K562 (cell line): ENCODE results near the gene SOAT2. TPM values are rescaled to one million over a fixed set of nuclear protein-coding genes. Genes with fewer than 3 reads are reported as not detected.
A peak's percentile ranks its signal among the peaks of the same experiment; 100 is the strongest.

Experiments used
- ATAC-seq: fragments of 200-7000 bp; cut with Tn5 transposase; 3 replicates; pipeline ENCODE4 v1.9.1; 2020; ENCODE audit warnings: moderate library complexity
- BruUV-seq: library from RNA; stranded (reverse); fragments of 400-500 nt; replicated peaks from 2 replicates; lab custom pipeline; 2021; lab: Mats Ljungman, UMichigan
- CTCF ChIA-PET: fragments of 300-600 bp; formaldehyde crosslinking; extraction: SDS; loops from one replicate; lab custom pipeline; 2021; ENCODE audit warnings: low intra/inter-chr PET ratio; lab: Yijun Ruan, JAX
- POLR2A ChIA-PET: fragments of 300-600, 350-650 bp; sonication (Branson Sonifier 250); formaldehyde crosslinking; extraction: SDS; loops from one replicate; lab custom pipeline; 2021; ENCODE audit warnings: antibody characterized with exemption, inconsistent platforms; lab: Yijun Ruan, JAX
- DNase-seq, 4 experiments: peaks; one replicate each; pipeline versions ENCODE4 v3.0.0 to v3.0.0-alpha.2; 2011 to 2018; ENCODE audit warnings: low spot score in 3 of 4, mixed read lengths in 3 of 4; ENCODE audit errors: extremely low read depth in 1 of 4
- FAIRE-seq: peaks from 2 replicates; lab custom pipeline; 2011; peaks lifted over from hg19 to GRCh38; lab: Jason Lieb, UNC
- H2AFZ ChIP-seq: 2 replicates; pipeline ENCODE4 v1.6.0; 2011; ENCODE audit warnings: low read depth, low read length, control low read depth, inconsistent platforms
- H3K27ac ChIP-seq: fragments of 200-600 bp; 3 replicates; pipeline ENCODE4 v1.8.0; 2011; ENCODE audit warnings: low read depth, mild to moderate bottlenecking, control low read depth, inconsistent platforms, low read length, moderate library complexity, mixed read lengths; ENCODE audit errors: extremely low read depth
- H3K27me3 ChIP-seq, 2 experiments: fragments of 300-600 bp in 1 of 2; 2 replicates in 1 of 2; 3 replicates in 1 of 2; pipeline versions ENCODE4 v1.6.0 to v1.8.0; 2011; ENCODE audit warnings: inconsistent platforms in 2 of 2, low read length in 2 of 2, mild to moderate bottlenecking in 1 of 2, mixed read lengths in 1 of 2, moderate library complexity in 1 of 2; ENCODE audit not compliant: control insufficient read depth in 2 of 2, insufficient read depth in 2 of 2
- H3K36me3 ChIP-seq: fragments of 300-600 bp; 3 replicates; pipeline ENCODE4 v1.8.0; 2011; ENCODE audit warnings: mild to moderate bottlenecking, low read length, inconsistent platforms; ENCODE audit not compliant: control insufficient read depth, insufficient read depth
- H3K4me1 ChIP-seq, 2 experiments: fragments of 200-600 bp in 1 of 2; replicated peaks in 1 of 2; 2 replicates in 1 of 2; 3 replicates in 1 of 2; pipeline versions ENCODE4 v1.5.1 to v1.8.0; 2011; ENCODE audit warnings: inconsistent platforms in 2 of 2, low read length in 2 of 2, mild to moderate bottlenecking in 1 of 2, mixed read lengths in 1 of 2, moderate library complexity in 1 of 2; ENCODE audit not compliant: control insufficient read depth in 2 of 2, insufficient read depth in 2 of 2
- H3K4me2 ChIP-seq: 2 replicates; pipeline ENCODE4 v1.6.1; 2011; ENCODE audit warnings: low read length, control low read depth, inconsistent platforms, mixed read lengths; ENCODE audit not compliant: insufficient read depth
- H3K4me3 ChIP-seq: fragments of 200-600 bp; sonication (generic), shearing (Covaris generic); 2 replicates; pipeline ENCODE4 v1.5.1; 2016; ENCODE audit warnings: control low read depth, inconsistent platforms
- H3K79me2 ChIP-seq: fragments of 200-600 bp; 3 replicates; pipeline ENCODE4 v1.8.0; 2011; ENCODE audit warnings: low read length, inconsistent platforms; ENCODE audit not compliant: control insufficient read depth, insufficient read depth
- H3K9ac ChIP-seq, 2 experiments: 2 replicates each; pipeline versions ENCODE4 v1.6.0 to v1.6.1; 2011; ENCODE audit warnings: low read depth in 2 of 2, low read length in 2 of 2, control low read depth in 1 of 2, inconsistent platforms in 1 of 2, mild to moderate bottlenecking in 1 of 2, mixed read lengths in 1 of 2; ENCODE audit not compliant: insufficient read depth in 1 of 2
- H3K9me1 ChIP-seq: one replicate; pipeline ENCODE4 v1.6.0; 2011; ENCODE audit warnings: inconsistent platforms, mild to moderate bottlenecking, low read length, moderate library complexity; ENCODE audit not compliant: control insufficient read depth, insufficient read depth
- H3K9me3 ChIP-seq: replicated peaks from 2 replicates; pipeline ENCODE4 v1.5.1; 2011; ENCODE audit warnings: low read depth, low read length, inconsistent platforms; ENCODE audit not compliant: control insufficient read depth, insufficient read depth
- H4K20me1 ChIP-seq: replicated peaks from 2 replicates; pipeline ENCODE4 v1.6.1; 2011; ENCODE audit warnings: low read length, inconsistent platforms, mixed read lengths; ENCODE audit not compliant: control insufficient read depth, insufficient read depth
- RBM39 ChIP-seq: fragments of 200-400 bp; formaldehyde crosslinking; optimal IDR thresholded peaks from 2 replicates; pipeline ENCODE3; 2018; ENCODE audit warnings: low read depth, low read length
- ZNF655 ChIP-seq: fragments of 250-450 bp; sonication (Bioruptor Pico); IDR thresholded peaks from 2 replicates; pipeline ENCODE4 v1.5.0; 2021
- WGBS: fragments of 100-300 bp; shearing (Covaris generic); methylation state at CpG from one replicate; pipeline ENCODE4 v1.1.6; 2016; ENCODE audit warnings: low coverage, mixed read lengths; ENCODE audit not compliant: insufficient coverage; ENCODE audit errors: missing lambda C conversion rate; 5-methylcytosine and 5-hydroxymethylcytosine counted together
- in situ Hi-C: fragments of 300-500 bp; cut with MboI; formaldehyde crosslinking; loops from 4 replicates; pipeline ENCODE4 v1.15.0; 2018; ENCODE audit warnings: inconsistent platforms, mixed read lengths
- intact Hi-C: fragments of 100-400 bp; cut with micrococcal nuclease; formaldehyde crosslinking; loops from 2 replicates; pipeline ENCODE4 v1.14.2; 2022
- polyA plus RNA-seq, 8 experiments: library from polyadenylated mRNA; depleted of rRNA in 4 of 8; stranded (reverse) in 5 of 8; unstranded in 3 of 8; fragments of >200 nt; fragmentation: Nextera tagmentation in 2 of 8; fragmentation: Illumina TruSeq in 1 of 8; extraction: Ambion mirVana in 2 of 8; extraction: Trizol in 1 of 8; gene quantifications; 2 replicates each; pipeline versions ENCODE4 v1.2.1 to v1.2.3, GENCODE V29; 2011 to 2014; ENCODE audit warnings: inconsistent platforms in 1 of 8, missing spikeins in 1 of 8
- total RNA-seq, 7 experiments: library from RNA; depleted of rRNA in 6 of 7; stranded (reverse); fragments of >200 nt in 6 of 7; fragmentation: Illumina TruSeq in 2 of 7; extraction: Trizol in 2 of 7; gene quantifications; 2 replicates each; pipeline versions ENCODE4 v1.2.1 to v1.2.3, GENCODE V29; 2011 to 2021; ENCODE audit warnings: low replicate concordance in 1 of 7
- TF ChIP-seq, protein P1 (sequence below): fragments of 450-650 bp; IDR thresholded peaks from 2 replicates; pipeline ENCODE4 v1.7.0; 2016; ENCODE audit warnings: borderline replicate concordance

SOAT2 gene
- total and polyA plus RNA-seq, 9 of the 15 experiments (the other 6 are each of a cell fraction or from before 2014, with no cell fraction given) = 0.04 TPM; not detected in 8

- TF ChIP-seq, protein P1, sequence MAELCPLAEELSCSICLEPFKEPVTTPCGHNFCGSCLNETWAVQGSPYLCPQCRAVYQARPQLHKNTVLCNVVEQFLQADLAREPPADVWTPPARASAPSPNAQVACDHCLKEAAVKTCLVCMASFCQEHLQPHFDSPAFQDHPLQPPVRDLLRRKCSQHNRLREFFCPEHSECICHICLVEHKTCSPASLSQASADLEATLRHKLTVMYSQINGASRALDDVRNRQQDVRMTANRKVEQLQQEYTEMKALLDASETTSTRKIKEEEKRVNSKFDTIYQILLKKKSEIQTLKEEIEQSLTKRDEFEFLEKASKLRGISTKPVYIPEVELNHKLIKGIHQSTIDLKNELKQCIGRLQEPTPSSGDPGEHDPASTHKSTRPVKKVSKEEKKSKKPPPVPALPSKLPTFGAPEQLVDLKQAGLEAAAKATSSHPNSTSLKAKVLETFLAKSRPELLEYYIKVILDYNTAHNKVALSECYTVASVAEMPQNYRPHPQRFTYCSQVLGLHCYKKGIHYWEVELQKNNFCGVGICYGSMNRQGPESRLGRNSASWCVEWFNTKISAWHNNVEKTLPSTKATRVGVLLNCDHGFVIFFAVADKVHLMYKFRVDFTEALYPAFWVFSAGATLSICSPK = no peak
- TF ChIP-seq RBM39 = no peak
- TF ChIP-seq, all 486 proteins: peak for 2
Observed at GRCh38 chr12:53120685-53121525, 17.6 kb downstream of the SOAT2 start (continued).

DNA sequence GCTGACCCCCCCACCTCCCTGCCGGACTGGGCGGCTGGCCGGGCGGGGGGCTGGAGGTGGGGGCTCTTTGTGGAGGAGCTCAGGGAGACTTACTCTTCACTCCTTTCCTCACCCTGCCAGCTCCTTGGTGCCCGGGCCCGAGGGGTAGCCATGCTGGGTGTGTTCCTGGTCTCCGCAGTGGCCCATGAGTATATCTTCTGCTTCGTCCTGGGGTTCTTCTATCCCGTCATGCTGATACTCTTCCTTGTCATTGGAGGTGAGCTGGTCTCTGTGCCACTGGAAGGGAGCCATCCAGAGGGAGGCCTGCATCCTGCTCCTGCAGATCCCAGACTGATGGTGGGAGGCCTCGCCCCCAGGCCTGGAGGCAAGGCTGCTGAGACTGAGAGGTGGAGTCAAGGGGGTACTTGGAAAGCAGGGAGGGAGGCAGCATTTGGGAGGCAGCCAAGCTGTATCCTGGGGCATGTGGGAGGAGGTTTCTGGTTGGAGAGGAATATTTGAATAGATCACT is 19.7 kb downstream of the SOAT2 start:
- POLR2A ChIA-PET = no interaction called here
- H3K9me3 ChIP-seq = no peaks in the 10 kb centered on the region
- no TSS peak for BruUV-seq
- in situ Hi-C loops (no loop called here), intact Hi-C loops (no loop called here)
- WGBS = 84% methylated on average over 4 of the region's 10 CpGs
- no peaks in the 10 kb centered on the region for H3K79me2 ChIP-seq
- peak overlapping the region in 1 of 2 experiments; percentile 15; a peak in 1 of 4 replicates for H3K9ac ChIP-seq
- H3K36me3 ChIP-seq = no peaks in the 10 kb centered on the region
- ATAC-seq (no peak), DNase-seq (no peak), FAIRE-seq (no peak)
- CTCF ChIA-PET = no interaction called here
- H3K4me1 ChIP-seq = peaks cover 0 to 9% of the 10 kb centered on the region in 2 experiments; a peak in 3 of 5 replicates
- H3K27me3 ChIP-seq = peaks cover 0 to 2% of the 10 kb centered on the region in 2 experiments; a peak in 1 of 5 replicates
- no peak overlapping the region for H2AFZ ChIP-seq
- no peak overlapping the region for H3K4me3 ChIP-seq
- H3K27ac ChIP-seq = no peak overlapping the region
- H3K9me1 ChIP-seq = no peaks in the 10 kb centered on the region
- no peaks in the 10 kb centered on the region for H4K20me1 ChIP-seq
- no peak for TF ChIP-seq ZNF655 (CRISPR knock-in tag)
- no peak overlapping the region for H3K4me2 ChIP-seq
